Measurements from ENCODE around the gene APOL4. TPM values are rescaled to one million over a fixed set of nuclear protein-coding genes. Genes with fewer than 3 reads are reported as not detected.
A peak's percentile ranks its signal among the peaks of the same experiment; 100 is the strongest.

APOL4 gene
- total and polyA plus RNA-seq, 2 of the 4 experiments (the other 2 are of a cell fraction): 0.07 TPM; not detected in 1

GRCh38 chr22:36196254-36197064 lies 5.2 kb downstream of the APOL4 start:
- H3K18ac ChIP-seq (ENCODE audit: low read depth, low read length): peak overlapping the region; percentile 35
- peak overlapping the region; percentile 74; the same call in 1 of the 2 replicates for H3K56ac ChIP-seq (ENCODE audit: extremely low read depth, insufficient read depth, low read length)
- ChIA-PET CTCF (interaction anchor here (0.6 to 1.6 kb wide), 3 partner anchors 22 to 44 kb away, joined by 3 to 8 read pairs (median 5); partner anchors contain the start of gene APOL2), POLR2A (ENCODE audit: unreplicated experiment) (no interaction called here)
- no peaks in the 10 kb centered on the region for H3K36me3 ChIP-seq (ENCODE audit: control insufficient read depth, insufficient read depth, low read length)
- H3K9me1 ChIP-seq (ENCODE audit: insufficient read depth, low read length): peaks cover 12% of the 10 kb centered on the region
- H4K8ac ChIP-seq (ENCODE audit: low read depth in 2 of 2, low read length in 2 of 2): peak overlapping the region; percentile 80 to 98; a peak in 3 of 4 replicates
- BruUV-seq (replicated peaks): no TSS peak
- peak overlapping the region; percentile 61; the same call in 1 of the 2 replicates for H2AK5ac ChIP-seq (ENCODE audit: low read depth, low read length)
- peak overlapping the region; percentile 87; the same call in 2 of the 3 replicates for H2BK15ac ChIP-seq (ENCODE audit: low read depth, low read length)
- H2BK120ac ChIP-seq (ENCODE audit: low read depth, low read length): peak overlapping the region; percentile 93
- peak overlapping the region; percentile 91 for H3K4ac ChIP-seq (ENCODE audit: low read depth, low read length)
- peak overlapping the region; percentile 67 for H3K4me2 ChIP-seq (ENCODE audit: low read depth, low read length)
- no peak overlapping the region for H3K4me3 ChIP-seq (ENCODE audit: insufficient read depth, low read depth, low read length)
- peak overlapping the region; percentile 56 for H3K9ac ChIP-seq (ENCODE audit: low read depth, low read length)
- H4K5ac ChIP-seq (ENCODE audit: low read depth, low read length): peak overlapping the region; percentile 85
- peak overlapping the region; percentile 84 for H2BK20ac ChIP-seq (ENCODE audit: low read depth, low read length)
- H3K23ac ChIP-seq (ENCODE audit: low read depth, low read length): peak overlapping the region; percentile 86
- no peaks in the 10 kb centered on the region for H3K27me3 ChIP-seq (ENCODE audit: control insufficient read depth, insufficient read depth, low read length)
- H4K20me1 ChIP-seq (ENCODE audit: insufficient read depth, low read length): no peaks in the 10 kb centered on the region
- no peaks in the 10 kb centered on the region for H3K9me3 ChIP-seq (ENCODE audit: control insufficient read depth, insufficient read depth, low read length)
- dilution Hi-C loops (cut with HindIII; ENCODE audit: low sequenced_read_pairs, unreplicated experiment) (no loop called here), intact Hi-C loops (cut with micrococcal nuclease) (loop anchor here (2.0 kb wide), 1 partner anchor 42 kb away; the partner anchor contains the start of gene APOL2), in situ Hi-C loops (cut with MboI; ENCODE audit: low sequenced_read_pairs) (loop anchor here (10.0 kb wide), 1 partner anchor 288 kb away; the partner anchor contains the start of gene TXN2)
- 7% methylated on average over 2 of the region's 6 CpGs; no CpG with 5 or more reads in 1 of the 2 experiments for WGBS, 2 experiments (ENCODE audit: extremely low coverage in 2 of 2, insufficient read length in 1 of 2)
- peaks cover 13% of the 10 kb centered on the region for H3K4me1 ChIP-seq (ENCODE audit: control insufficient read depth, insufficient read depth, low read length)
- H3K27ac ChIP-seq (ENCODE audit: insufficient read depth, low read length): peak overlapping the region; percentile 94
- H2AK9ac ChIP-seq (replicated peaks; ENCODE audit: low read depth, low read length, poor library complexity): peak overlapping the region; percentile 85
- peak overlapping the region; percentile 93 for H4K91ac ChIP-seq (ENCODE audit: insufficient read depth, low read depth, low read length)
- H2BK5ac ChIP-seq (ENCODE audit: low read depth, low read length, poor library complexity, severe bottlenecking): peak overlapping the region; percentile 87
- peak overlapping the region; percentile 87 for H3K14ac ChIP-seq (replicated peaks; ENCODE audit: low read depth, low read length)
- DNase-seq (peak; percentile 29), ATAC-seq (ENCODE audit: low read depth) (peak; percentile 51)
- peak overlapping the region; percentile 96 for H2AFZ ChIP-seq (replicated peaks; ENCODE audit: low read length, poor library complexity)
- peaks cover 0 to 8% of the 10 kb centered on the region in 2 experiments; a peak in 1 of 4 replicates for H3K79me1 ChIP-seq (ENCODE audit: low read depth in 1 of 2, low read length in 2 of 2)
- TF ChIP-seq RCOR1 (IDR thresholded peaks at IDR 0.05; ENCODE audit: insufficient replicate concordance, low read length): no peak
- TF ChIP-seq BHLHE40 (IDR thresholded peaks at IDR 0.05; ENCODE audit: low read depth, low read length): no peak
- no peak for TF ChIP-seq MAFK (IDR thresholded peaks at IDR 0.05; ENCODE audit: low read depth, low read length)
- no peak for TF ChIP-seq CHD1 (IDR thresholded peaks at IDR 0.05; ENCODE audit: low read depth, low read length)
- TF ChIP-seq CEBPB (IDR thresholded peaks at IDR 0.05; ENCODE audit: low read depth, low read length): no peak
- no peak for TF ChIP-seq CTCF (conservative IDR thresholded peaks at IDR 0.05; ENCODE audit: low read depth, low read length)
- no peak for TF ChIP-seq SMC3 (IDR thresholded peaks at IDR 0.05; ENCODE audit: low read depth, low read length)
- no peak for TF ChIP-seq POLR2A (IDR thresholded peaks at IDR 0.05; ENCODE audit: low read depth, low read length)
- no peak for TF ChIP-seq RAD21 (IDR thresholded peaks at IDR 0.05; ENCODE audit: low read length)
- TF ChIP-seq RFX5 (IDR thresholded peaks at IDR 0.05; ENCODE audit: low read depth, low read length): no peak
- no peak for TF ChIP-seq NFE2L2 (IDR thresholded peaks at IDR 0.05; ENCODE audit: low read depth, low read length)
- TF ChIP-seq, protein P1, sequence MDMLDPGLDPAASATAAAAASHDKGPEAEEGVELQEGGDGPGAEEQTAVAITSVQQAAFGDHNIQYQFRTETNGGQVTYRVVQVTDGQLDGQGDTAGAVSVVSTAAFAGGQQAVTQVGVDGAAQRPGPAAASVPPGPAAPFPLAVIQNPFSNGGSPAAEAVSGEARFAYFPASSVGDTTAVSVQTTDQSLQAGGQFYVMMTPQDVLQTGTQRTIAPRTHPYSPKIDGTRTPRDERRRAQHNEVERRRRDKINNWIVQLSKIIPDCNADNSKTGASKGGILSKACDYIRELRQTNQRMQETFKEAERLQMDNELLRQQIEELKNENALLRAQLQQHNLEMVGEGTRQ (IDR thresholded peaks at IDR 0.05; ENCODE audit: low read depth, low read length): no peak
- TF ChIP-seq ELK1 (IDR thresholded peaks at IDR 0.05; ENCODE audit: borderline replicate concordance, low read depth, low read length): no peak
- TF ChIP-seq FOS (IDR thresholded peaks at IDR 0.05; ENCODE audit: low read depth, low read length): no peak
